IPS DF 19.7 (cell line): ENCODE data around the gene NCK2.
"Not testable (repeated sequence)": the region's sequence is repeated elsewhere in the genome, so short reads cannot be mapped to it uniquely, and the experiment has no call there.

Experiments used
- DNase-seq: peaks from one replicate; pipeline ENCODE4 v3.0.0-alpha.2; 2013; ENCODE audit warnings: low read depth, low spot score

Gene NCK2

GRCh38 chr2:105754994-105755393 lies 10.3 kb downstream of the NCK2 start:
- no peak for DNase-seq

- DNase-seq, result no peak
These were observed 11.2 kb downstream of the NCK2 start for GRCh38 chr2:105755895-105756294.

- no peak for DNase-seq
These were observed 11.7 kb downstream of the NCK2 start for GRCh38 chr2:105756435-105756834.

DNA sequence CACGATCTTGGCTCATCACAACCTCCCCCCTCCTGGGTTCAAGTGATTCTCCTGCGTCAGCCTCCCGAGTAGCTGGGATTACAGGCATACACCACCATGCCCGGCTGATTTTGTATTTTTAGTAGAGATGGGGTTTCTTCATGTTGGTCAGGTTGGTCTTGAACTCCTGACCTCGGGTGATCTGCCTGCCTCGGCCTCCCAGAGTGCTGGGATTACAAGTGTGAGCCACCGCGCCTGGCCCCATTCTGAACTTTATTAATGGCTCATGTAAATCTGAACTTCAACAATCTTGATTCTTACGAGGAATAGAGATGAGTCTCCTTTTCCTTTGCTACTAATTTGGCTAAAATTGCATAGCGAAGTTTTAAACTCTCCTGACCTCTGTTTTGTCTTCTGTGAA lies 12.2 kb downstream of the NCK2 start:
- not testable (repeated sequence) for DNase-seq

GRCh38 chr2:105757433-105757832 lies 12.7 kb downstream of the NCK2 start:
- no peak for DNase-seq

- no peak for DNase-seq
These were observed 15.5 kb downstream of the NCK2 start for GRCh38 chr2:105760191-105760590.

DNA sequence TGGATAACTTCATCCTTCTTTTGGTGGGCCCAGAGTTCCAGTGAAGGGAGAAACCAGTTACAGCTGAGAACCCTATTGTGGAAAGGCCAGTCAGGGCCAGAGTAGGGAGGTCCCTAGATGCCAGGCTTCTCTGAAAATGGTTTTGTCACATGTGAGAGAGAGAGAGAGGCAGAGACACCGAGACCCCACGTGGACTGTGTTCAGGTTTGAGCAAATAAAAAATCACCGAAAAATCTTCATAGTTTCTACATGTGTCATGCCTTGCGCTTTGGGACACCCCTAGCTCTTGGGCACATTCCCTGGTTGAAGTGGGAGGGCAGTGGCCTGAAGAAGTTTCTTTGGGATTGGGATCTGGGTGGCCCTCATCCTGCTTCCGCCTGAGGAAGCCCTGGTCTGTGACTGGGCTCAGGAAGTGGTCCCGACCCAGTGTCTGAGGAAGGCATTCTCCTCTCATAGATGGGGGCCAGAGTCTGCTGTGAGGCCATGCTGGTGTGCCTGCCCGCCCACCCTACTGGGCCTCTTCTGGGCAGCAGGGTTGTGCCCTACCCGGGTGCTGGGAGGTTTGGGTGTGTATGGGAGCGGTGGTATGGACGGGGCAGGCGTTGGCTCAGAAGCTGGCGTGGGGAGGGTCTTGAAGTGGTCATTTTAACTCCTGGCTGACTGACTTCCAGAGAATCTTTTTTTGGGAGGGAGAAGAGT lies 16.1 kb downstream of the NCK2 start:
- no peak for DNase-seq

DNA sequence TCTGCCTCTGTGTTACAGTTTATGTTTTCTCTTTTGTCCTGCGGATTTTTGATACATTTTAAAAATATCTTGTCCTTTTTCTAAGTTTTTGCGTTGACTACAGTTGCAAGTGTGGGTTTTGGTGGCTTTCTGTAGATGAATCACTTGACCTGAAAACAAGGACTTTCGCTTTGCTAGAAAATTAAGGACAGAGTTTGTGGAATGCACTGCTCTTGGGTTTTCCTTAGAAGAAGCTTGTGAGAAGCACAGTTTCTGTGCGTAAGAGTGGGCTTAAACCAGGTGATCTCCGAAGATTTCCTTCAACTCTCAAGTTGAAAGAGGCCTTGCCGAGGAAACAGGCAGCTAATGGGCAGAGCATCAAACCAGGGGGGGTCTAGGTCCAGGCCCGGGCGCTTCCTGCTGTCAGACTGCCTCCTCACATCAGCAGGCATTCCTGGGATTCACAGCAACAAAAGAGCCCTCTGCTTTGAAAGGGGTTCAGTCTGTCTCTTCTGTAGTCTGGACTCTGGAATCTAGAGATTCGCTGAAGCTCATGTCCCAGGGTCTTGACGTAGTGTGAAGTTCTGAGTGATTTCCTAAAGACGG lies 17.3 kb downstream of the NCK2 start:
- peak; percentile 56 for DNase-seq

GRCh38 chr2:105763076-105763475 lies 18.4 kb downstream of the NCK2 start:
- no peak for DNase-seq

GRCh38 chr2:105764059-105764458 lies 19.3 kb downstream of the NCK2 start:
- no peak for DNase-seq

DNA sequence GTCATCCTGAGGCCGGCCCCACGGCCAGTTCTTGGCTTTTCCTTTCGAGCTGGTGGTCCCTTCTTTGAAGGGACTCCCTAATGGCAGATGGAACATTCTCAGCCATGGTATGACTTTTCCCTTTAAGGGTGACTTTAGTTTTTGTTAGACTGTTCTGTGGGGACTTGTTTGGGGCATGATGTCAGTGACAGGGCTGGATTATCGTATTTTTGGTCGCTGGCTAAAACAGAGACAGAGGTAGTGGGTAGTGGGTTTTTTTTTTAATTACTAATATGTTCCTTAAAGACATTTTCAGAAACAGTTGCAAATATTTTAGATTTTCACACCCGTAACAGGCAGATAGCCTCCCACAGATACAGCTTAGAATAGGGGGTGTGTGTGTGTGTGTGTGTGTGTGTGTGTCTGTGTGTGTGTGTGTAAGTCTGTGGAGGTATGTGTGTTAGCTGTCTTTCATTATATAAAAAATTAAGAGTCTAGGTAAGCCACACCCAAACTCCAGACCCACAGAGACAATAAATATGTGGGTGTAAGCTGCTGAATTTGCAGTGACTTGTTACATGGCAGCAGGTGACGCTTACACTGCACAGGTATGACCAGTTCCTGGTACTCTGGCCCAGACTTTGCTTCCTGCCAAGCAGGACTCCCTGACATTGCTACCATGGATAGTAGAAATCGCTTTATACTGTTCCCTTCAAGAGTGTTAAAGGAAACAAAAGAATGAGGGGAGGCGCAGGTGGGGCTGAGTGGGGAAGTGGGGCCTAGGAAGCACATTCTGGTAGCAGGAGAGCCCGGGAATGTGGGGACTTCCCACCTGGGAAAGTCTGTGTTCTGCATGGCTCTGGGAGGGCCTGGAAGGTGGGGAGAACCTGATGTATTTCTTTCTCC lies 20.9 kb downstream of the NCK2 start:
- no peak for DNase-seq

DNA sequence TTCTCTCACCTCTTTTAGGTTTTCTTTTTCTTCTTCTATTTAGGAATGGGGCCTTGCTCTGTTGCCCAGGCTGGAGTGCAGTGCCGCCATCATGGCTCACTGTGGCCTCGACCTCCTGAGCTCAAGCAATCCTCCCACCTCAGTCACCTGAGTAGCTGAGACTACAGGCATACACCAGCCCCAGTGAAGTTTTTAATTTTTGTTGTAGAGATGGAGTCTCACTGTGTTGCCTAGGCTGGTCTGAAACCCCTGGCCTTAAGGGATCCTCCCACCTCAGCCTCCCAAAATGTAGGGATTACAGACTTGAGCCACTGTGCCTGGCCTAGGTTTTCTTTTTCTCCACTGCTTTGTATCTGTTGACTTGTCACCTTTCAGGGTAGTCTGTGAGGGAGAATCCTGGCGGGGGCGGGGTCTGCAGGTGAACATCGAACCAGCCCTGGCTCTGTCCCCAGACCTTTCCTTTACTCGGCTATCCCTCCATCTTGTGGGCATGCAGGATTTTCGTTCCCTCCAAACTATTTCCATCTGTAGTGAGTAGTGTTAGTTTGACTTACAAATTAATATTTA lies 21.7 kb downstream of the NCK2 start:
- no peak for DNase-seq

DNA sequence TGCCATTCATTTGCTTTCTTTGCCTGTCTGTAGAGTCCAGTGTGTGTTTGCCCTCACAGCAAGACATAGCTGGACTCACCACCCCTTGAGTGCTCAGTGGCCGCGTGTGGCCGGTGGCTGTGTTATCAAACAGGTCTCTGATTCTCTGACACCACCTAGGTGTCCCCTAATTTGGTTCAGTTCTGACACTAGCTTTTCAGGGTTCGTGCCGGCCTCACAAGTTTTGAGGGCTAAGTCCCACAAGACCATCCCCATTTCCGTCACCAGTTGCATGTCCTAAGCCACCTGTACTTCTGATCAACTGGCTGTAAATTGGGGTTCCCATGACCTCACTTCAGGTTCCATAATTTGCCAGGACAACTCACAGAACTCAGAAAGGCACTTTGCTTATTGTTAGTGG lies 23.5 kb downstream of the NCK2 start:
- no peak for DNase-seq

DNA sequence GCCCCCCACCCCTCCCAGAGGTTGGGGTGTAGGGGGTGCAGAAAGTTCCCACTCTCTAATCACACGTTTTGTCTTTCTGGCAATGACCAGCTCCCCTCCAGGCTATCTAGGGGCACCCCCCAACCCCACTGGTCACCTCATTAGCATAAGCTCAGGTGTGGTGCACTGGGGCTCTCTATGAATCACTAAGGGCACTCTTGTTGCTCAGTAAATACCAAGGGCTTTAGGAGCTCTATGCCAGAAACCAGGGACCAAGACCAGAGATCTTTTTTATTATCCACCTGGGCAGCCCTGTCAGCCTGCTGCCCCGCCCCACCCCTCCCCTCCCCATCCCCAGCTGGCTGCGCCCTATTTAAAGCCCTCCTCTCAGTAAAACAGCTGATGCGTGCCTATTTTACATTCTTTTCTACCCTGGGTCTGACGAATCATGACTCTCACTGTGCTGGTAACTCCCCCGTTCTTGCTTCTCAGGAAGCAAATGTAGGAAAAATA lies 24.3 kb downstream of the NCK2 start:
- DNase-seq, result no peak

DNA sequence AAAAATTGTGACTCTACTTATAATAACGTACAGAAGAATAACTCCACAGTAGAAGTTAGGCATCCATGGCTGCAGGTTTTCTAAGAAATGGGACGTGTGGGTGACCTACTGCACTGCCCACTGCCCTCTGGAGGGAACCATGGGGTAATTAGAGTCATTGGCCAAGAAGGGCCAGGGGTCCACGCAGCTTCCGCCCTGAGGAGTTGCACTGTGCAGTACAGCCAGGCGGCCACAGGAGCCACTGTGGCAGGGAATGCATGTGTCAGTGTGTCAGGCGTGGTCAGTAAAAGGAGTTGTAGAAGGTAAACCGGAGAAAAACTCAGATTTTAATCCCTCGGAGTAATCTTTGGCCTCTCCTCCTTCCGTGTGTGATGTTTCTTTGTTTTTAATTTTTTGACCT lies 24.8 kb downstream of the NCK2 start:
- DNase-seq, result no peak

DNA sequence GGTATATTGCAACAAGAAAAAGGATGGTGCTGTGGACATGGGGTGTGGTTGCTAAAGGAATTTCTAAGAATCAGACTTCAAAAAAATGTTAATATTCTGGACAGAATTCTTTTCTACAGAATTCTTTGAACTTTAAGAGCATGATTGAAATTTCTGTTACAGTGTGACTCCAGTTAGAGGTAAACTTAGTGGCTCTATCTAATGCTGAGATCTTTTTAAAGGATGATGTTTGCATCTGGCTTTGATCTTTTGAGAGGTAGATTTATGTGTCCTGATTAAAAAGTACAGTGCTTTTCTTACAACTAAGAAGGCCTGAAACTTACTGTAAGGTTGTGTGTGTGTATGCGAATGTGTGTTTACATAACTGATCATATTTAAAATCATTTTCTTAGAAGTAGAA lies 25.4 kb downstream of the NCK2 start:
- no peak for DNase-seq

DNA sequence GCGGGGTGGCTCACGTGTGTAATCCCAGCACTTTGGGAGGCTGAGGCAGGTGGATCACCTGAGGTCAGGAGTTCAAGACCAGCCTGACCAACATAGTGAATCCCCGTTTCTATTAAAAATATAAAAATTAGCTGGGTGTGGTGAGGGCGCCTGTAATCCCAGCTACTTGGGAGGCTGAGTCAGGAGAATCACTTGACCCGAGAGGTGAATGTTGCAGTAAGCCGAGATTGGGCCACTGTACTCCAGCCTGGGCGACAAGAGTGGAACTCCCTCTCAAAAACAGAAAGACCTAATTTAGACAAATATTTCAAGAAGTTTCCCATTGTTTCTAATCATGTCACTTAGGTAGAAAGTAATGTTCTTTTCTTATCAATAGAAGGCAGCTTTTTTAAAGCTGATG lies 26.6 kb downstream of the NCK2 start:
- not testable (repeated sequence) for DNase-seq

DNA sequence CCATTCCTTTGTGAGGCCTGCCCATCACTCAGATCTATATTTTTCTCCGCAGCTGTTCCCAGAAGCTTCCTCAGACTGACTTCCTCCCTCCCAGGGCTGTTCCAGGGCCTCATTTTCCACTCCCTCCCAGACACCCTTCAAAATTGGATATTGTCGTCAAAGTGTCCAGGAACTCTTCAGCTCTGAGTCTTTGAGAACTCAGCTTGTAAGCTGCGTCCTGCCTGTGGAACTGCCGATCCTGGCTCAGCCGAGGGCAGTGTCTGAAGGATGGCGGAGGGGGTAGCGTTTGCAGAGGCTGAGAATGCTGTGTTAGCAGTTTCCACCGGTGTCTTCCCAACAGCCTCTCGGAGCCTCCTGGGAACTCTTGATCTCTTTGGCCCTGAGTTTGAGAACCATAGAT lies 27.1 kb downstream of the NCK2 start:
- no peak for DNase-seq

DNA sequence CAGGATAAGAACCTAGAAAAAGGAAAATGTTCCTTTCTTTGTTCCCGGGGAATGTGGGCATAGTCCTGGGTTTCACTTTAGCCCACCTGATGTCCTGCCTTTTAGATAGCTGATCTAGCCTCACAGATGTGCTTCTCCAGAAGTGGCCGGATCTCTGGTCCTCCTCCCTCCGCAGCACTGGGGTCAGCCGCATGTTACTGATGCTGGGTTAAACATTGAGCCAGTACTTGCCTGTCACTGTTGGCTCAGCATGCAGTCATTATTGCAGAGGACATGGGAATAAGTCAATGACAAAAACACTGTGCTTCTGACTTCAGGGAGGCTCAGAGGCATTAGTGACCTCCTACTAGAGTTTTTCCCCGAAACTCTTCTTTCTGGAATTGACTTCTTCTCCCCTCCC lies 27.6 kb downstream of the NCK2 start:
- no peak for DNase-seq

DNA sequence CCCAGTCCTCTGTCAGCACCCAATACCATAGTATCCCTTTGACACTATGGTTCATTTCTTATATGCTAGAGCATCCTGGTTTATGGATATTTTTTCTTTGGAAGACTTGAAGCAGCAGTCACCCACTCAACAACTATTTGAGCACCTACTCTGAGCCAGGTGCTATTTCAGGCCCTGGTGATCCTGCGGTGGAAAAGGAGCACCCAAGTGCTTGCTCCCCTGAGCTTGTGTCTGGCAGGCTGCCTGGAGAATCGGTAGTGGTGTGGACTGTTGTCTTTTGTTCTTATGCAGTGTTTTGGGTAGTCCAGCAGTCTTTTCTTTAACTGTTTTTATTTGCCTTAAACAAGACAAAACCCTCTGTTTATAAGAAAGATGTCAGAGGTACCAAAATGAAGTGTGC lies 28.9 kb downstream of the NCK2 start:
- DNase-seq, result no peak

GRCh38 chr2:105774781-105775337 lies 30.1 kb downstream of the NCK2 start:
- DNase-seq, result no peak
